Measurements from ENCODE around the gene UBE2V1. TPM values are rescaled to one million over a fixed set of nuclear protein-coding genes. Genes with fewer than 3 reads are reported as not detected.

Gene UBE2V1
- total and polyA plus RNA-seq, 2 of the 13 experiments (the other 11 are each of a cell fraction or from before 2014, with no cell fraction given): 81.3 to 132 TPM

- no peak for TF ChIP-seq ZNF407 (CRISPR knock-in tag; IDR thresholded peaks at IDR 0.05; ENCODE audit: not compliant biosample characterization)
- 0 out of 2 replicates have a peak, but pooled peaks have one; percentile 29 for TF ChIP-seq ZNF777 (CRISPR knock-in tag; IDR thresholded peaks at IDR 0.05)
- TF ChIP-seq, protein P1, sequence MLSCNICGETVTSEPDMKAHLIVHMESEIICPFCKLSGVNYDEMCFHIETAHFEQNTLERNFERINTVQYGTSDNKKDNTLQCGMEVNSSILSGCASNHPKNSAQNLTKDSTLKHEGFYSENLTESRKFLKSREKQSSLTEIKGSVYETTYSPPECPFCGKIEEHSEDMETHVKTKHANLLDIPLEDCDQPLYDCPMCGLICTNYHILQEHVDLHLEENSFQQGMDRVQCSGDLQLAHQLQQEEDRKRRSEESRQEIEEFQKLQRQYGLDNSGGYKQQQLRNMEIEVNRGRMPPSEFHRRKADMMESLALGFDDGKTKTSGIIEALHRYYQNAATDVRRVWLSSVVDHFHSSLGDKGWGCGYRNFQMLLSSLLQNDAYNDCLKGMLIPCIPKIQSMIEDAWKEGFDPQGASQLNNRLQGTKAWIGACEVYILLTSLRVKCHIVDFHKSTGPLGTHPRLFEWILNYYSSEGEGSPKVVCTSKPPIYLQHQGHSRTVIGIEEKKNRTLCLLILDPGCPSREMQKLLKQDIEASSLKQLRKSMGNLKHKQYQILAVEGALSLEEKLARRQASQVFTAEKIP (CRISPR knock-in tag; IDR thresholded peaks at IDR 0.05; ENCODE audit: borderline replicate concordance): no peak
- no peak for TF ChIP-seq ZNF564 (CRISPR knock-in tag; IDR thresholded peaks at IDR 0.05)
- peak; percentile 88 for TF ChIP-seq RCOR2 (CRISPR knock-in tag; IDR thresholded peaks at IDR 0.05)
- no peak for TF ChIP-seq GATA4 (IDR thresholded peaks at IDR 0.05; ENCODE audit: borderline replicate concordance, low read depth)
- no peak for TF ChIP-seq NFYB (CRISPR knock-in tag; IDR thresholded peaks at IDR 0.05)
- peak; percentile 76 for TF ChIP-seq YY1 (IDR thresholded peaks at IDR 0.05; ENCODE audit: insufficient read depth, insufficient replicate concordance, low read depth, low read length)
- no peak for TF ChIP-seq ZNF354B (CRISPR knock-in tag; IDR thresholded peaks at IDR 0.05)
- peak; percentile 97 for TF ChIP-seq HNF1B (CRISPR knock-in tag; IDR thresholded peaks at IDR 0.05)
- no peak; the same call in none of the 2 replicates for TF ChIP-seq ZBTB21 (CRISPR knock-in tag; IDR thresholded peaks at IDR 0.05)
- TF ChIP-seq HOXA7 (CRISPR knock-in tag; IDR thresholded peaks at IDR 0.05): 0 out of 2 replicates have a peak, but pooled peaks have one; percentile 63
- no peak for TF ChIP-seq CBX1 (IDR thresholded peaks at IDR 0.05; ENCODE audit: low read depth)
- TF ChIP-seq ZSCAN5A (CRISPR knock-in tag; IDR thresholded peaks at IDR 0.05; ENCODE audit: borderline replicate concordance): peak; percentile 63; the same call in 1 of the 2 replicates
These were observed 41.7 kb downstream of the UBE2V1 start (continued) for GRCh38 chr20:50071039-50071888.
